HEK293T (cell line): ENCODE data around the gene LSP1.

Experiments
- ARNT ChIP-seq: fragments of 450-650 bp; IDR thresholded peaks from 2 replicates; pipeline ENCODE4 v1.6.1; 2017; ENCODE audit warnings: mild to moderate bottlenecking
- FOXA1 ChIP-seq: fragments of 450-650 bp; IDR thresholded peaks from 2 replicates; pipeline ENCODE4 v1.6.1; 2016; ENCODE audit warnings: mild to moderate bottlenecking
- FOXM1 ChIP-seq: fragments of 450-650 bp; IDR thresholded peaks from 2 replicates; pipeline ENCODE4 v1.6.1; 2017; ENCODE audit warnings: mild to moderate bottlenecking, borderline replicate concordance
- SP1 ChIP-seq: fragments of 450-650 bp; IDR thresholded peaks from 2 replicates; pipeline ENCODE4 v1.6.1; 2017

- TF ChIP-seq FOXA1 (no peak), FOXM1 (no peak), SP1 (no peak), ARNT (no peak)
Measured at GRCh38 chr11:1937616-1938342, 84.9 kb downstream of the LSP1 start.
